ENCODE results near the gene RANBP1.

Gene RANBP1

GRCh38 chr22:20130731-20131596 is 15.1 kb downstream of the RANBP1 start:
- H3K27ac Mint-ChIP-seq: no peak overlapping the region
- peak; percentile 62 for ATAC-seq
- H3K9me3 Mint-ChIP-seq: no peaks in the 10 kb centered on the region

GRCh38 chr22:20131597-20131858 is 15.6 kb downstream of the RANBP1 start, which contains the start of gene ZDHHC8:
ZDHHC8 (plus strand) TSS chr22:20131804; CDS start chr22:20131948, 144 bp downstream.
- DNase-seq (peak; percentile 53), ATAC-seq (peak; percentile 47)
- Mint-ChIP-seq H3K27ac (no peak within 1 kb of the TSS), H3K4me1 (peaks cover 44% of the 10 kb centered on the region), H3K36me3 (ENCODE audit: low read depth) (peaks cover 12% of the 10 kb centered on the region), H3K27me3 (no peaks in the 10 kb centered on the region), H3K9me3 (no peaks in the 10 kb centered on the region), H3K4me3 (peak within 1 kb of the TSS; percentile 74)

More at GRCh38 chr22:20130731-20131596, 15.1 kb downstream of the RANBP1 start:
- Mint-ChIP-seq H3K4me3 (peak overlapping the region; percentile 17), H3K36me3 (ENCODE audit: low read depth) (peaks cover 11% of the 10 kb centered on the region), H3K27me3 (no peaks in the 10 kb centered on the region), H3K4me1 (peaks cover 42% of the 10 kb centered on the region)
- peak; percentile 82 for DNase-seq

- DNase-seq (no peak), ATAC-seq (no peak)
- peaks cover 8% of the 10 kb centered on the region for H3K36me3 Mint-ChIP-seq (ENCODE audit: low read depth)
- H3K27me3 Mint-ChIP-seq: no peaks in the 10 kb centered on the region
- H3K4me3 Mint-ChIP-seq: peak overlapping the region; percentile 74
- H3K9me3 Mint-ChIP-seq: no peaks in the 10 kb centered on the region
- H3K4me1 Mint-ChIP-seq: peaks cover 42% of the 10 kb centered on the region
- H3K27ac Mint-ChIP-seq: no peak overlapping the region
These were observed 16.2 kb downstream of the RANBP1 start for GRCh38 chr22:20131859-20132685.

GRCh38 chr22:20132686-20133246 is 16.9 kb downstream of the RANBP1 start:
- H3K36me3 Mint-ChIP-seq (ENCODE audit: low read depth): peaks cover 4% of the 10 kb centered on the region
- H3K9me3 Mint-ChIP-seq: no peaks in the 10 kb centered on the region
- peaks cover 40% of the 10 kb centered on the region for H3K4me1 Mint-ChIP-seq
- no peak for ATAC-seq
- H3K27ac Mint-ChIP-seq: no peak overlapping the region
- DNase-seq: no peak
- H3K4me3 Mint-ChIP-seq: peak overlapping the region; percentile 74
- no peaks in the 10 kb centered on the region for H3K27me3 Mint-ChIP-seq

- ATAC-seq (no peak), DNase-seq (no peak)
- no peak overlapping the region for H3K27ac Mint-ChIP-seq
These were observed 18.1 kb downstream of the RANBP1 start for GRCh38 chr22:20133930-20134549.

GRCh38 chr22:20135265-20135664 is 19.4 kb downstream of the RANBP1 start:
- Mint-ChIP-seq H3K27ac (no peak overlapping the region), H3K4me3 (no peak overlapping the region), H3K36me3 (ENCODE audit: low read depth) (peaks cover 4% of the 10 kb centered on the region), H3K4me1 (peaks cover 32% of the 10 kb centered on the region), H3K27me3 (no peaks in the 10 kb centered on the region), H3K9me3 (no peaks in the 10 kb centered on the region)
- ATAC-seq (no peak), DNase-seq (no peak)

More at GRCh38 chr22:20133930-20134549, 18.1 kb downstream of the RANBP1 start:
- H3K4me3 Mint-ChIP-seq: peak overlapping the region; percentile 74
- peaks cover 37% of the 10 kb centered on the region for H3K4me1 Mint-ChIP-seq
- H3K9me3 Mint-ChIP-seq: no peaks in the 10 kb centered on the region
- H3K27me3 Mint-ChIP-seq: no peaks in the 10 kb centered on the region
- H3K36me3 Mint-ChIP-seq (ENCODE audit: low read depth): peaks cover 4% of the 10 kb centered on the region

GRCh38 chr22:20135806-20136602 is 20.1 kb downstream of the RANBP1 start:
- H3K36me3 Mint-ChIP-seq (ENCODE audit: low read depth): peaks cover 4% of the 10 kb centered on the region
- peaks cover 32% of the 10 kb centered on the region for H3K4me1 Mint-ChIP-seq
- DNase-seq (no peak), ATAC-seq (no peak)
- H3K9me3 Mint-ChIP-seq: no peaks in the 10 kb centered on the region
- no peaks in the 10 kb centered on the region for H3K27me3 Mint-ChIP-seq
- no peak overlapping the region for H3K27ac Mint-ChIP-seq
- no peak overlapping the region for H3K4me3 Mint-ChIP-seq

GRCh38 chr22:20136603-20136873 is 20.6 kb downstream of the RANBP1 start:
- H3K9me3 Mint-ChIP-seq: no peaks in the 10 kb centered on the region
- H3K27ac Mint-ChIP-seq: no peak overlapping the region
- H3K4me1 Mint-ChIP-seq: peaks cover 32% of the 10 kb centered on the region
- no peak for DNase-seq
- H3K4me3 Mint-ChIP-seq: no peak overlapping the region
- no peaks in the 10 kb centered on the region for H3K27me3 Mint-ChIP-seq
- ATAC-seq: no peak
- peaks cover 4% of the 10 kb centered on the region for H3K36me3 Mint-ChIP-seq (ENCODE audit: low read depth)

GRCh38 chr22:20137113-20137512 is 21.2 kb downstream of the RANBP1 start:
- ATAC-seq (no peak), DNase-seq (no peak)
- H3K27ac Mint-ChIP-seq: no peak overlapping the region
- no peak overlapping the region for H3K4me3 Mint-ChIP-seq
- peaks cover 32% of the 10 kb centered on the region for H3K4me1 Mint-ChIP-seq
- H3K36me3 Mint-ChIP-seq (ENCODE audit: low read depth): peaks cover 4% of the 10 kb centered on the region
- no peaks in the 10 kb centered on the region for H3K9me3 Mint-ChIP-seq
- no peaks in the 10 kb centered on the region for H3K27me3 Mint-ChIP-seq

- Mint-ChIP-seq H3K4me3 (no peak overlapping the region), H3K9me3 (no peaks in the 10 kb centered on the region), H3K27me3 (no peaks in the 10 kb centered on the region), H3K4me1 (peaks cover 28% of the 10 kb centered on the region), H3K36me3 (ENCODE audit: low read depth) (peaks cover 4% of the 10 kb centered on the region), H3K27ac (no peak overlapping the region)
- DNase-seq (no peak), ATAC-seq (no peak)
These were observed 21.9 kb downstream of the RANBP1 start for GRCh38 chr22:20137671-20138416.

- Mint-ChIP-seq H3K27ac (no peak overlapping the region), H3K36me3 (ENCODE audit: low read depth) (peaks cover 4% of the 10 kb centered on the region), H3K4me3 (no peak overlapping the region), H3K27me3 (no peaks in the 10 kb centered on the region), H3K4me1 (peaks cover 24% of the 10 kb centered on the region), H3K9me3 (no peaks in the 10 kb centered on the region)
- ATAC-seq (no peak), DNase-seq (no peak)
These were observed 22.5 kb downstream of the RANBP1 start for GRCh38 chr22:20138417-20138738.

- H3K27ac Mint-ChIP-seq: no peak overlapping the region
- H3K27me3 Mint-ChIP-seq: no peaks in the 10 kb centered on the region
- peaks cover 19% of the 10 kb centered on the region for H3K4me1 Mint-ChIP-seq
- DNase-seq (no peak), ATAC-seq (no peak)
- no peak overlapping the region for H3K4me3 Mint-ChIP-seq
- no peaks in the 10 kb centered on the region for H3K9me3 Mint-ChIP-seq
- H3K36me3 Mint-ChIP-seq (ENCODE audit: low read depth): peaks cover 4% of the 10 kb centered on the region
These were observed 23.0 kb downstream of the RANBP1 start for GRCh38 chr22:20138868-20139267.

GRCh38 chr22:20139391-20140106 is 23.6 kb downstream of the RANBP1 start:
- H3K9me3 Mint-ChIP-seq: no peaks in the 10 kb centered on the region
- no peak for DNase-seq
- H3K4me1 Mint-ChIP-seq: peaks cover 16% of the 10 kb centered on the region
- ATAC-seq: no peak
- no peak overlapping the region for H3K27ac Mint-ChIP-seq
- H3K36me3 Mint-ChIP-seq (ENCODE audit: low read depth): peaks cover 4% of the 10 kb centered on the region
- no peak overlapping the region for H3K4me3 Mint-ChIP-seq
- H3K27me3 Mint-ChIP-seq: no peaks in the 10 kb centered on the region
